ENCODE results near the gene LOXL4. TPM values are rescaled to one million over a fixed set of nuclear protein-coding genes. Genes with fewer than 3 reads are reported as not detected.
"Not testable (repeated sequence)": the region's sequence is repeated elsewhere in the genome, so short reads cannot be mapped to it uniquely, and the experiment has no call there.

Gene LOXL4
- total RNA-seq, 1 donor from 2014 or later: 0.92 TPM

DNA sequence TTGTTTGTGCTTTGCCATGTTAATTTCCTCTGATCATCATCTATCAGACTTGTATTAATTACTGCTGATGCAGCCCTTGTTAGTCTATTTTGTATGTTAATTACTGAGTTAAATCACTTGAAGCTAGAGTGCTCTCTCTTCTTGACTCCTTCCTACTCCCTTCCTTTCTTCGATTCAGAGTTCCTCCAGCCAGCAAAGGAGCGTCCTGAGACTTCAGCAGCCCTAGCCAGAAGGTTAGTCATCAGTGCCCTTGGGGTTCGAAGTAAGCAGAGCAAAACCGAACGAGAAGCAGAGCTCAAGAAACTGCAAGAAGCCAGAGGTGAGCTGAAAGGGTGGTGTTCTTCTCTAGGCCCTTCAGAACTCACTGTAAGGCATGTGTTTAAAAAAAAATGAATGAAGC is 32.1 kb downstream of the LOXL4 start:
- H3K9me3 ChIP-seq (ENCODE audit: low read depth): no peaks in the 10 kb centered on the region
- Mint-ChIP-seq H3K9me3 (no peaks in the 10 kb centered on the region), H3K4me1 (peaks cover 3% of the 10 kb centered on the region), H3K36me3 (peaks cover 9% of the 10 kb centered on the region), H3K4me3 (no peak overlapping the region), H3K27ac (no peak overlapping the region), H3K27me3 (ENCODE audit: insufficient read depth, low read depth) (no peaks in the 10 kb centered on the region)
- no peaks in the 10 kb centered on the region for H3K27me3 ChIP-seq
- no peak overlapping the region for H2AFZ ChIP-seq (replicated peaks)
- H3K27ac ChIP-seq: no peak overlapping the region
- no peak overlapping the region for H3K9ac ChIP-seq
- H3K4me1 ChIP-seq: no peaks in the 10 kb centered on the region
- H4K20me1 ChIP-seq (ENCODE audit: low read depth): no peaks in the 10 kb centered on the region
- no peak overlapping the region for H3K4me3 ChIP-seq
- H3K36me3 ChIP-seq: peaks cover 3% of the 10 kb centered on the region
- TF ChIP-seq EZH2phosphoT487 (IDR thresholded peaks at IDR 0.05) (no peak), EZH2 (IDR thresholded peaks at IDR 0.05) (no peak)
- TF ChIP-seq, protein P1, sequence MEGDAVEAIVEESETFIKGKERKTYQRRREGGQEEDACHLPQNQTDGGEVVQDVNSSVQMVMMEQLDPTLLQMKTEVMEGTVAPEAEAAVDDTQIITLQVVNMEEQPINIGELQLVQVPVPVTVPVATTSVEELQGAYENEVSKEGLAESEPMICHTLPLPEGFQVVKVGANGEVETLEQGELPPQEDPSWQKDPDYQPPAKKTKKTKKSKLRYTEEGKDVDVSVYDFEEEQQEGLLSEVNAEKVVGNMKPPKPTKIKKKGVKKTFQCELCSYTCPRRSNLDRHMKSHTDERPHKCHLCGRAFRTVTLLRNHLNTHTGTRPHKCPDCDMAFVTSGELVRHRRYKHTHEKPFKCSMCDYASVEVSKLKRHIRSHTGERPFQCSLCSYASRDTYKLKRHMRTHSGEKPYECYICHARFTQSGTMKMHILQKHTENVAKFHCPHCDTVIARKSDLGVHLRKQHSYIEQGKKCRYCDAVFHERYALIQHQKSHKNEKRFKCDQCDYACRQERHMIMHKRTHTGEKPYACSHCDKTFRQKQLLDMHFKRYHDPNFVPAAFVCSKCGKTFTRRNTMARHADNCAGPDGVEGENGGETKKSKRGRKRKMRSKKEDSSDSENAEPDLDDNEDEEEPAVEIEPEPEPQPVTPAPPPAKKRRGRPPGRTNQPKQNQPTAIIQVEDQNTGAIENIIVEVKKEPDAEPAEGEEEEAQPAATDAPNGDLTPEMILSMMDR (IDR thresholded peaks at IDR 0.05): no peak
- no peak for DNase-seq (ENCODE audit: low spot score)
- no peaks in the 10 kb centered on the region for H3F3A ChIP-seq (ENCODE audit: low read depth)
- no peaks in the 10 kb centered on the region for H3K79me2 ChIP-seq (ENCODE audit: low read depth)
- no peak overlapping the region for H3K4me2 ChIP-seq

DNA sequence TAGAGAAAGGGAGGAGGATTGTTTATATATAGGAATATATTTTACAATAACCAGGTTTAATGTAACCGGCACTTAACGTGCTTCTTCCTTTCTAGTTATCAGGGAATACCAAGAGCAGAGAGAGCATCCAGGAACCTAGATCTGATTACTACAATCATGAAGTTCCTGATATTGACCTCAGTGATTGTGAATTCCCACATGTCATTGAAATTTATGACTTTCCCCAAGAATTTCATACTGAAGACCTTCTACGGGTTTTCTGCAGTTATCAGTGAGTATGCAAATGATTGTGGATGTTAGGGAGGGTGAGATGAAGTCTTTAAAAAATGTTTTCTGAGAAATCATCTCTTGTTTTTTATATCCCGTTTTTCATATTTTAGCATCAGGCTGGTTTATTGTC is 36.6 kb downstream of the LOXL4 start:
- H3K36me3 ChIP-seq: no peaks in the 10 kb centered on the region
- TF ChIP-seq, protein P1 (IDR thresholded peaks at IDR 0.05): no peak
- TF ChIP-seq EZH2phosphoT487 (IDR thresholded peaks at IDR 0.05) (no peak), EZH2 (IDR thresholded peaks at IDR 0.05) (no peak)
- peaks cover 3% of the 10 kb centered on the region for H3K4me1 Mint-ChIP-seq

DNA sequence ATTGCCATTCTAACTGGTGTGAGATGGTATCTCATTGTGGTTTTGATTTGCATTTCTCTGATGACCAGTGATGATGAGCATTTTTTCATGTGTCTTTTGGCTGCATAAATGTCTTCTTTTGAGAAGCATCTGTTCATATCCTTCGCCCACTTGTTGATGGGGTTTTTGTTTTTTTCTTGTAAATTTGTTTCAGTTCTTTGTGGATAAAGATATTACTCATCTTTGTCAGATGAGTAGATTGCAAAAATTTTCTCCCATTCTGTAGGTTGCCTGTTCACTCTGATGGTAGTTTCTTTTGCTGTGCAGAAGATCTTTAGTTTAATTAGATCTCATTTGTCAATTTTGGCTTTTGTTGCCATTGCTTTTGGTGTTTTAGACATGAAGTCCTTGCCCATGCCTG is 39.7 kb downstream of the LOXL4 start:
- not testable (repeated sequence) for H3K27me3 ChIP-seq; H3K27me3 Mint-ChIP-seq (ENCODE audit: insufficient read depth, low read depth); H4K20me1 ChIP-seq (ENCODE audit: low read depth); DNase-seq (ENCODE audit: low spot score); H3K36me3 Mint-ChIP-seq; H3F3A ChIP-seq (ENCODE audit: low read depth); H3K9ac ChIP-seq; H3K79me2 ChIP-seq (ENCODE audit: low read depth); H3K4me3 Mint-ChIP-seq; H3K36me3 ChIP-seq; H3K27ac ChIP-seq; H3K9me3 ChIP-seq (ENCODE audit: low read depth); H3K4me3 ChIP-seq; H2AFZ ChIP-seq (replicated peaks); H3K4me1 ChIP-seq; H3K4me2 ChIP-seq; H3K27ac Mint-ChIP-seq; H3K4me1 Mint-ChIP-seq
- H3K9me3 Mint-ChIP-seq: peaks cover 14% of the 10 kb centered on the region

More for the DNA sequence above, 36.6 kb downstream of the LOXL4 start:
- DNase-seq (ENCODE audit: low spot score): no peak
- H3F3A ChIP-seq (ENCODE audit: low read depth): no peaks in the 10 kb centered on the region
- H3K9me3 Mint-ChIP-seq: peaks cover 14% of the 10 kb centered on the region
- peaks cover 7% of the 10 kb centered on the region for H3K36me3 Mint-ChIP-seq
- H3K27me3 ChIP-seq: no peaks in the 10 kb centered on the region
- no peaks in the 10 kb centered on the region for H3K4me1 ChIP-seq
- H3K4me2 ChIP-seq: no peak overlapping the region
- no peak overlapping the region for H3K27ac ChIP-seq
- H4K20me1 ChIP-seq (ENCODE audit: low read depth): no peaks in the 10 kb centered on the region
- no peak overlapping the region for H3K4me3 ChIP-seq
- no peak overlapping the region for H3K9ac ChIP-seq
- H3K27ac Mint-ChIP-seq: no peak overlapping the region
- H3K4me3 Mint-ChIP-seq: no peak overlapping the region
- H3K9me3 ChIP-seq (ENCODE audit: low read depth): no peaks in the 10 kb centered on the region
- H3K79me2 ChIP-seq (ENCODE audit: low read depth): no peaks in the 10 kb centered on the region
- no peak overlapping the region for H2AFZ ChIP-seq (replicated peaks)
- H3K27me3 Mint-ChIP-seq (ENCODE audit: insufficient read depth, low read depth): peaks cover 2% of the 10 kb centered on the region

DNA sequence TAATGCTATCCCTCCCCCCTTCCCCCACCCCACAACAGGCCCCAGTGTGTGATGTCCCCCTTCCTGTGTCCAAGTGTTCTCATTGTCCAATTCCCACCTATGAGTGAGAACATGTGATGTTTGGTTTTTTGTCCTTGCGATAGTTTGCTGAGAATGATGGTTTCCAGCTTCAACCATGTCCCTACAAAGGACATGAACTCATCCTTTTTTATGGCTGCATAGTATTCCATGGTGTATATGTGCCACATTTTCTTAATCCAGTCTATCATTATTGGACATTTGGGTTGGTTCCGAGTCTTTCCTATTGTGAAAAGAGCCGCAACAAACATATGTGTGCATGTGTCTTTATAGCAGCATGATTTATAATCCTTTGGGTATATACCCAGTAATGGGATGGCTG is 40.3 kb downstream of the LOXL4 start:
- H3K4me1 ChIP-seq; H3K4me3 ChIP-seq; H3K36me3 Mint-ChIP-seq; H3K27ac Mint-ChIP-seq; H3K4me2 ChIP-seq; H3K36me3 ChIP-seq; DNase-seq (ENCODE audit: low spot score); H3K9ac ChIP-seq; H2AFZ ChIP-seq (replicated peaks); H3K79me2 ChIP-seq (ENCODE audit: low read depth); H4K20me1 ChIP-seq (ENCODE audit: low read depth); H3K9me3 ChIP-seq (ENCODE audit: low read depth); H3K27ac ChIP-seq; H3K4me1 Mint-ChIP-seq; H3K27me3 Mint-ChIP-seq (ENCODE audit: insufficient read depth, low read depth); H3K4me3 Mint-ChIP-seq; H3F3A ChIP-seq (ENCODE audit: low read depth); H3K27me3 ChIP-seq: not testable (repeated sequence)
- H3K9me3 Mint-ChIP-seq: peaks cover 14% of the 10 kb centered on the region
